Kidney tubule cell (primary cell): ENCODE measurements around the gene ANO3.
A peak's percentile ranks its signal among the peaks of the same experiment; 100 is the strongest.
"Not testable (repeated sequence)": the region's sequence is repeated elsewhere in the genome, so short reads cannot be mapped to it uniquely, and the experiment has no call there.

Experiments used
- DNase-seq: peaks from one replicate; pipeline ENCODE4 v3.0.0-alpha.2; 2018; ENCODE audit warnings: low spot score

Gene ANO3

GRCh38 chr11:26575946-26576345 is 244.0 kb downstream of the ANO3 start:
- no peak for DNase-seq

GRCh38 chr11:26578998-26579661 is 247.2 kb downstream of the ANO3 start:
- DNase-seq: no peak

- DNase-seq: no peak
Observed at GRCh38 chr11:26579683-26580082, 247.8 kb downstream of the ANO3 start.

- no peak for DNase-seq
Observed at GRCh38 chr11:26580929-26581328, 249.0 kb downstream of the ANO3 start.

GRCh38 chr11:26583550-26583949 is 251.6 kb downstream of the ANO3 start:
- DNase-seq: no peak

GRCh38 chr11:26584818-26585217 is 252.9 kb downstream of the ANO3 start:
- DNase-seq: no peak

GRCh38 chr11:26587073-26587472 is 255.1 kb downstream of the ANO3 start:
- DNase-seq: no peak

- DNase-seq: no peak
Observed at GRCh38 chr11:26593691-26594090, 261.8 kb downstream of the ANO3 start.

GRCh38 chr11:26595207-26595865 is 263.4 kb downstream of the ANO3 start:
- DNase-seq: not testable (repeated sequence)

GRCh38 chr11:26597049-26597689 is 265.2 kb downstream of the ANO3 start:
- DNase-seq: not testable (repeated sequence)

- DNase-seq: no peak
Observed at GRCh38 chr11:26597899-26598298, 266.0 kb downstream of the ANO3 start.

- no peak for DNase-seq
Observed at GRCh38 chr11:26599425-26599824, 267.5 kb downstream of the ANO3 start.

- DNase-seq: no peak
Observed at GRCh38 chr11:26599876-26600434, 268.0 kb downstream of the ANO3 start.

GRCh38 chr11:26607725-26608506 is 276.0 kb downstream of the ANO3 start:
- no peak for DNase-seq

- DNase-seq: no peak
Observed at GRCh38 chr11:26608507-26609146, 276.7 kb downstream of the ANO3 start.

GRCh38 chr11:26613759-26614158 is 281.8 kb downstream of the ANO3 start:
- DNase-seq: no peak

- DNase-seq: no peak
Observed at GRCh38 chr11:26618441-26618840, 286.5 kb downstream of the ANO3 start.

GRCh38 chr11:26620282-26621045 is 288.5 kb downstream of the ANO3 start:
- DNase-seq: peak; percentile 25

GRCh38 chr11:26621132-26621531 is 289.2 kb downstream of the ANO3 start:
- peak; percentile 88 for DNase-seq

GRCh38 chr11:26622181-26622580 is 290.3 kb downstream of the ANO3 start:
- no peak for DNase-seq

- peak; percentile 39 for DNase-seq
Observed at GRCh38 chr11:26623076-26623659, 291.2 kb downstream of the ANO3 start.
